Adrenal gland (tissue), 5 donors: ENCODE measurements around the gene FCHSD1.

Experiments used
- POLR2A ChIP-seq, 2 donors: fragments of 450-650 bp; IDR thresholded peaks; one replicate each; pipeline ENCODE4 v1.6.1; 2017; ENCODE audit warnings: antibody characterized with exemption in 2 of 2, mild to moderate bottlenecking in 2 of 2, moderate library complexity in 1 of 2
- TF ChIP-seq, protein P1 (sequence below), 6 experiments: fragments of 450-650 bp in 4 of 6; fragments of 200-600 bp in 2 of 6; sonication (generic) in 1 of 6; IDR thresholded peaks; 1 replicate in 5 of 6; 2 replicates in 1 of 6; pipeline versions ENCODE4 v1.5.1 to v1.8.0; 2016 to 2021; ENCODE audit warnings: antibody characterized with exemption in 6 of 6, mild to moderate bottlenecking in 2 of 6, moderate library complexity in 1 of 6
- donor health status: DM: no; HTN: no; CAD: no.

DNA sequence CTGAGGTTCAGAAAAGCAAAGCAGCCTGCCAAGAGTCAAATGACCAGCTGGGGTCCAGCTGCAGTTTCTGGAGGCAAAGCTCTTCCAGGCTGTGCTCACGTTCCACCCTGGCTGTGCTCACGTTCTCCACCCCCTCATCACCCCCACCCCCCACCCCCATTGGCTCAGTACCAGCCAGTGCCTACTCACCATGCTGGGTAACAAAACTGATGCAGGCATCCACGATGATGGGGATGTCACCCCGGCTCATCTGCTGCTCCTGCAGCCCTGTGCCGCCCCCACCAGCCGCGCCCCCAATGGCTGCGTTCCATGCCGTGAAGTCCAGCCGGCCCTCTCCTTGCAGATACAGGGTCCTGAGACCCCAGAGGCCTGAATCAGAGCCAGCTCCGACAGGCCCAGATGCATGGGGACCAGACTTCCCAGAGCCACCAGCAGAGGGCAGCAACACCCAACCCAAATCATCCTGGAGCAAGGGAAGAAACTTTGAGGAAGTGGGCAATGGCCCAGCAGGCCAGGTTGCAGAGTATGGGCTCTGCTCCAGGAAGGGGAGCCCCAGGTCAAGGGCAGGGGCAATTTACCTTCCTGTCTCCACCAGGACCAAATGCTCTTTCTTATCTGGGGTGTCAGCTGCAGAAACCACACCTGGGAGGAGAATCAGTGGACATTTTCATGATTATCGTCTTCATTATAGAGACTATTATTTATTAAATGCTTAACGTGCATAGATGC lies 13.7 kb upstream of the FCHSD1 start:
- TF ChIP-seq, protein P1, sequence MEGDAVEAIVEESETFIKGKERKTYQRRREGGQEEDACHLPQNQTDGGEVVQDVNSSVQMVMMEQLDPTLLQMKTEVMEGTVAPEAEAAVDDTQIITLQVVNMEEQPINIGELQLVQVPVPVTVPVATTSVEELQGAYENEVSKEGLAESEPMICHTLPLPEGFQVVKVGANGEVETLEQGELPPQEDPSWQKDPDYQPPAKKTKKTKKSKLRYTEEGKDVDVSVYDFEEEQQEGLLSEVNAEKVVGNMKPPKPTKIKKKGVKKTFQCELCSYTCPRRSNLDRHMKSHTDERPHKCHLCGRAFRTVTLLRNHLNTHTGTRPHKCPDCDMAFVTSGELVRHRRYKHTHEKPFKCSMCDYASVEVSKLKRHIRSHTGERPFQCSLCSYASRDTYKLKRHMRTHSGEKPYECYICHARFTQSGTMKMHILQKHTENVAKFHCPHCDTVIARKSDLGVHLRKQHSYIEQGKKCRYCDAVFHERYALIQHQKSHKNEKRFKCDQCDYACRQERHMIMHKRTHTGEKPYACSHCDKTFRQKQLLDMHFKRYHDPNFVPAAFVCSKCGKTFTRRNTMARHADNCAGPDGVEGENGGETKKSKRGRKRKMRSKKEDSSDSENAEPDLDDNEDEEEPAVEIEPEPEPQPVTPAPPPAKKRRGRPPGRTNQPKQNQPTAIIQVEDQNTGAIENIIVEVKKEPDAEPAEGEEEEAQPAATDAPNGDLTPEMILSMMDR (IDR thresholded peaks at IDR 0.05): peak; percentile 68 to 88 (median 84)
- TF ChIP-seq POLR2A (IDR thresholded peaks at IDR 0.05): no peak
